Measurements from ENCODE around the gene NEUROD4.
A peak's percentile ranks its signal among the peaks of the same experiment; 100 is the strongest.

Gene NEUROD4

GRCh38 chr12:54998958-54999510 lies 20.7 kb upstream of the NEUROD4 start:
- no peak for DNase-seq

DNA sequence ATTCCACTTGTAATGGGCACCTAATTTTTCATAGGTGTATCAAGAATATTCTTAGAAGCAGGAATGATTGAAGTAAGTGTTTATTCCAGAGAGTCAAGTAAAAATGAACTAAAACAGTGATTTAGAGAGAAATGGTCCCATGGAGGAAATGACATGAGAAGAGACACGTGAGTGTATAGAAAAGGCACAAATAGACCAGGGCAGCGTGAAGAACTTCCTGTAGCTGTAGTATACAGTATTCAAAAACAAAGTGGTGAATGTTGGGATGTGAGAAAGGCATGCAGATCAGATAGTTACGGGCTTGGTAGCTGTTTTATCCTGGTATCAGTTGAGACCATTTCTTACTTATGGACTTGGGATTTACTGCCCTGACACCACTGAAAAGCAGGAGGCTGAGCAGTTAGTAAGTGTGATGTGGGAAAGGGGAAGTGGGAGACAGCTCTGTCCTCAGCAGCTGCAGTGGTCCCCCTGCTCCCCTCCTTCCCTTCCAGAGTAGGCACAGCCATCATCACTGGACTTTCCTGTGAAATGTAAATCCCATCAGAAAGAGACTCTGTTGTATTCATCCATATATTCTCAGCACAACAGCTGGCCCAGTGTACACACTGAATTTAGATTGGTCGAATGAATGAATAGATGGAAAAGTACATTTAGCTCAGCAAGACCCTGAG lies 18.4 kb upstream of the NEUROD4 start:
- no peak for DNase-seq

- no peak for DNase-seq
Measured at GRCh38 chr12:55002355-55002754, 17.4 kb upstream of the NEUROD4 start.

GRCh38 chr12:55008944-55009585 lies 10.7 kb upstream of the NEUROD4 start:
- DNase-seq: no peak

GRCh38 chr12:55017416-55017925 lies 2.3 kb upstream of the NEUROD4 start:
- DNase-seq: no peak

DNA sequence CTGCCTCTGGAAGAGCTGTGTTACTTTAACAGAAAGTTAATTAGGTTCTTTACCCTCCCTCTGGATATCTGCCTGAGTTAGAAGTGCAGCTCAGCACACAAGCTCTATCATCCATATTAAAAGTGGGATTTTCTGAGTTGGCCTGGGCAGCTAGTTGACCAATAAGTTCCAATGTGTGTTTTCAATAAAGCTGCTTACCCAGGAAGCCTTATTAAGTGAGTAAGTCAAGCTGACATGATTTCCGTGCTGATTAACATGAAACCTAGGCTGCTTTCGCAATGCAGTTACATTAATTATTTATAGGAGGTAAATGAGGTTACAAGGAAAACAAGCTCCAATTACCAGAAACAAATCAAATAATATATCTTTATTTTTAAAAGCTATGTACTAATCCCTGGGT lies 4.8 kb downstream of the NEUROD4 start:
- no peak for DNase-seq

DNA sequence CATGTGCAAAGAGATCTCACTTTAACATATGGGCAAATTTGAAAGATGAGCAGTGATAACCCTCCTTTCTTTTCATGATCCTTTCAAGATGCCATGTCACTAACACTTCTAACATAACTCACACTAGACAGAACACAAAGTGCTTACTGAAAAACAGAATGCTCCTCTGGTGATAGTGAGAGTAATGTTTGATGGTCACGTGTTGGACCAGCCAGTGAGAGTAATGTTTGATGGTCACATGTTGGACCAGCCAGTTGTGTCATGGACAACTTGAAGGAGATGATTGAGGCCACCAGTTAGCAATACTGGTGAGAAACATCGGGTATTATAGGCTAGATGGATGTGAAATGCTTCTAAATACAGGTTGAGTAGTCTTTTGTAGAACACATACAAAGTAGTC lies 5.7 kb downstream of the NEUROD4 start:
- no peak for DNase-seq

GRCh38 chr12:55034218-55034617 lies 14.4 kb downstream of the NEUROD4 start:
- peak in 8 of 14 donors; percentile 5 to 65 (median 26) for DNase-seq

- no peak for DNase-seq
Measured at GRCh38 chr12:55036326-55037115, 16.7 kb downstream of the NEUROD4 start.

- DNase-seq: peak in 1 of 14 donors; percentile 1
Measured at GRCh38 chr12:55037351-55037987, 17.7 kb downstream of the NEUROD4 start.

GRCh38 chr12:55039395-55040354 lies 19.9 kb downstream of the NEUROD4 start:
- no peak for DNase-seq

DNA sequence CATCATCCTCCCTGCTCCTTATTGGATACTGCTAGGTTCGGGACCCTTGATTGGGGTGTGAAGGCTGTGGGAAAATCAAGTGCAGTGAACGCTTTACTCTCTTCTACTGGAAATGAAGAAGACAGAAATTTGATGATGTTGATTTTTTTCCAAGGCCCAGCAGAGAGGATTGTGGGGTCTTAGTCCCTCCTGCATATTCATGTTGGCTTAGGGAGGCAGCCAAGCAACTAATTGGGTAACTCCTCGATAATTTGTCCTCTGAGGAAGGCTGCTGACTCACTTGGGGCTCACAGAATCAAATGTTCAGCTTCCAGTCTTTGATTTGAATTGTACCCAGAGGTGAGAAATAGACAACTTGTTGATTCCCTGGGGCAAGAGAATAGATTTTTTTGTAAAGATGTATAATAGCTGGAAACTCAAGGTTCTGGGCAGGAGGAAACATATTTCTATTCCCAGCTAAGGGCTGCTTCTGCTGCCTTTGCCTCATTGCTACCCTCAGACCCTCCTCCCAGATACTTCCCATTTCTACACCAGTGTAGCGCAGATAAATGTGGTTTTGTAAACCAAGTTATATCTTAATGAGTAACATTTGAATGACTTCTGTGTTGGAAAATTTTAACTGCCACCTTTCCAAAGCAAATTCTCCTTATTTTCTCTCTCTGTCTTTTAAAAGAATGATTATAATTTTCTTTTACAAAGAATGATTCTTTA lies 21.7 kb downstream of the NEUROD4 start:
- no peak for DNase-seq

DNA sequence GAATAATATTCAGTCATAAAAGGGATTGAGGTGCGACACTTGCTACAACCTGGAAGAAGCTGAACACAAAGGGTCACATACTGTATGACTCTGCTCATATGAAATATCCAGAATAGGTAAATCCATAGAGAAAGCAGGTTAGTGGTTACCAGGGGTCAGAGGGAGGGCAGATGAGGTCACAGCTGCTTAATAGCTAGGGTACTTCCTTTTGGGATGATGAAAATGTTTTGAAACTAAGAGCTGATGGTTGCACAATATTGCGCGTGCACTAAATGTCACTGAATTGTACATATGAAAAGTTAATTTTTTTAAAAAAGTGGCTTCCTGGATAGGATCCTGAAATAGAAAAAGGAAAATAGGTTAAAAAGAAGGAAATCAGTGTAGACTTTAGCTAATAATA lies 23.8 kb downstream of the NEUROD4 start:
- no peak for DNase-seq

DNA sequence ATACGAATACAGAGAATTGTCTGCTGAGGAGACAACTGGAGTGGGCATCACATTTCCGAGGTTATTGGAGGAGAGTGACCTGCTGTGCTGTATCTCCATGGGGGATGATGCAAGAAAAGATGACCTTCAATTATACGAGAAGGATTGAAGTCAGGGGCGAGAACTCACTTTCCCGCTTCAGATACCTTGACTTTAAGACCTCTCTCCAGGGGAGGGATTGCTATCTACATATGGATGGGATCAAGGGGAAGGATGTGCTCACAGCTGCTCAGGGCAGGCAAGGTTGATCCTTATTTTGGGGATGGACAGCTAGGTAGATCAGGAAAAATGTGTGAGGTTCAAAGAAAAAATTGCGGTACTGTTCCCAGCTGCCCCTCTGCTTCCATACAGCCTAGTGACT lies 24.4 kb downstream of the NEUROD4 start:
- DNase-seq: no peak

DNA sequence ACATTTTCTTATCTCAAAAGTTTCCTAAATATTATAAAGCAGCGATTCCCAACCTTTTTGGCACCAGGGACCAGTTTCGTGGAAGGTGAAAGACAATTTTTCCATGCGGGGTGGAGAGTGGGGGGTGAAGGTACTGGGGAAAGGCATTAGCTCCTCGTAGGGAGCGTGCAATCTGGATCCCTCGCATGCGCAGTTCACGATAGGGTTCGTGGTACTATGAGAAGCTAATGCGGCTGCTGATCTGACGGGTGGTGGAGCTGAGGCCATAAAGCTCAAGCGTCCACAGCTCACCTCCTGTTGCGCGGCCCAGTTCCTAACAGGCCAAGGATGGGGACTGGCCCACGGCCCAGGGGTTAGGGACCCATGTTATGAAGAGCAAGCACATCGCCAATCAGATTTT lies 29.9 kb downstream of the NEUROD4 start:
- no peak for DNase-seq

DNA sequence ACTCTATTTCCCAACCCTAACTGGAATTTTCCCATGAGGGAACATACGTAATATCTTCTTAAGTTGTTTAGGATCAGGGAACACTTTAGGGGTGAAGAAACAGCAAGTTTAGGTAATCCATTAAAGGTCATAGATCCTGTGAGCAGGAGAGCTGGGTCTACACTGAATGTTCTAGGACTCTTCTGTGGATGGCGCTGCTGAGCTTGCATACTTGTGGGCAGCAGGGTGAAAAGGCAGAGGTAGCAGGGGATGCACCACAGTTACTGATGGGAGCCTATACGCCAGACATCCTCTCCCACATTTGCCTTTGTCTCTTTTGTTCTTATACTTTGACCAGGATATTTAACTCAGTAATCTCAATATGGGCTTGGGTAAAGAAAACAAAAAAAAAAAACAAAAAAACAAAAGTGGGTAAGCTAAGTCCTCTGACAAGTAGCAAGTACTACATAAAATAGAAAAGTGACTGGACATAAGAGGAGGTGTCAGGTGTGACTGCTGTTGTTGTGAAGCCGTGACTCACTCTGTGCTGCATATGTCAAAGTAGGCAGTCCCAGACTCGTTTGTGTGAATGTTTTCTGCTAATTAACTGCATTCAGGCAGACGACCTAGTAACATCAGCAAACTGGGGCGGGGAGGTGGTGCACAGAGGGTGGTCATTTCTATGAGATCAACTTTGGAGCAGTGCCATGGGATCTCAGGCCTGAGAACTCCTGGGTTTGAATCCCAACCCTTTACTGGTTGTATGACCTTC lies 31.6 kb downstream of the NEUROD4 start:
- DNase-seq: no peak

DNA sequence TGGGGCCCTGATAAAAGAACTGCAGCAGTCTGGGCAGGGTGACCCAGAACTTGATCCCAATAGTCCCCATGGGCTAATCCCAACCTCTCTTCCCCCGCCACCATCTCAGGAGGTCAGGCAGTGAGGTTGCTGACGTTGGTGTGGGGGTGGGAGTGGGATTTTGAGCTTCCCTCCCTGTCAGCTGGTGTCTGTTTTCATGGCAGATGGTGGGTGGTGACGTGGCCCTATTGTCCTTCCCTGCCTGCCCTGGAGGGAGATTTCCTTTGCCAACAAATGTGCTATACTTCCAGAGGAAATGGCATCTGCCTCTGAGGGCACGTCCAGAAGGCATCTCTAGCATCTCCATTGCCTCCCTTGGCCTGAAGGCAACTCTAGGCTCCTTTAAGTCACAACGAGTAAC lies 37.7 kb downstream of the NEUROD4 start:
- no peak for DNase-seq

DNA sequence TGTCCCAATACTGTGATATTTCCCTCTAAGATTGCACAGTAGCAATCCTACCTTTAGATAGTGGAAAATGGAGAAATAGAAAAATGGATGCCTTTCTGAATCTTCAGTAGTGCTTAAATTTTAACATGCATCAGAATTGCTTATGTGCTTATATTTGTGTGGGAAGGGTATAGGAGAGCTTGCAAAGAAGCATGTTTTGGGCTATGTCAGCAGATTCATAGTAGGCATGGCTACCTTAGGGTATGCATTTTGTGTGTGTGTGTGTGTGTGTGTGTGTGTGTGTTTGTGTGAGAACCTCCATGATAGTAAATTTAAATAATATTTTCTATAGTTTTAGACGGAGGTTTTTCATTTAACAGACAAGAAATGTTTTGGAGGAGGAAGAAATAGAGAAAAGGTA lies 38.3 kb downstream of the NEUROD4 start:
- DNase-seq: no peak

- no peak for DNase-seq
Measured at GRCh38 chr12:55058776-55059175, 39.0 kb downstream of the NEUROD4 start.

DNA sequence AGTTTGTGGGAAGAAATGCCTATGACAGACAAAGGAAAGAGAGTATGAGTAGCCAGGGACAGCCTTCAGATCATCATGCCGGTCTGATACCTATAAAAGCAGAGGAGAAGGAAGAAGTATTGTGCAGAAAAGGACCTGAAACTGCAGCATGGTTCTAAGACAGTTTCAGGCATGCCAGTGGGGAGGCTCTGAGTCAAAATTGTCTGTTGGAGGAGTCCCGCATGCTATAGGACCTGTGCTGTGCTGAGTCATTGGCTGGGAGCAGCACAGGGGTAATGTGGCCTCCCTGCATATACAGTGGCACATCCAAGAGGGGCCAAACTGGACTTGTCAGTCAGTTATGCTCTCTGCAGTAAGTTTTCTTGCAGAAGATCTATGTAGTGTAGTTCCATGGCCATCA lies 40.7 kb downstream of the NEUROD4 start:
- no peak for DNase-seq

Data from C1 segment of cervical spinal cord (tissue), 14 donors.